Stimulated activated CD8-positive, alpha-beta memory T cell treated with anti-CD3 and anti-CD28 coated beads, Interleukin-4, amount 100 ng/mL, for 24 hours (primary cell): ENCODE data around the gene MARVELD2.
"Not testable (repeated sequence)": the region's sequence is repeated elsewhere in the genome, so short reads cannot be mapped to it uniquely, and the experiment has no call there.

Source experiments
- DNase-seq: peaks from one replicate; pipeline ENCODE4 v3.0.0-alpha.2; 2020; ENCODE audit warnings: low read depth

MARVELD2 gene

DNA sequence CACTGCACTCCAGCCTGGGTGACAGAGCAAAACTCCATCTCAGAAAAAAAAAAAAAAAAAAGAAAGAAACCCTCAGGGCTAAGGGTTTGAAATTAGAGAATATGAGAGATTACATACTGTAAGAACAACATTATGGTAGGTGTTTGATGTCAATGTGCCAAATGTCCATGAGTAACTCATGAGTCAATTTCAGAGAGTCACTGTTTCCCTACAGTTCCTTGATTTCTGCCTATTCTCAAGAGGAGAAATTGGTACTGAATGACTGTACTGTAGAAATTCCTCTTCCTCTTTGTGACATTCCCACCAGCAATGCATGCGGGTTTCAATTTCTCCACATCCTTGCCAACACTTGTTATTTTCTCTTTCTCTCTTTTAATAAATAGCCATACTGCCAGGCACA, 35.2 kb downstream of the MARVELD2 start:
- no peak for DNase-seq

DNA sequence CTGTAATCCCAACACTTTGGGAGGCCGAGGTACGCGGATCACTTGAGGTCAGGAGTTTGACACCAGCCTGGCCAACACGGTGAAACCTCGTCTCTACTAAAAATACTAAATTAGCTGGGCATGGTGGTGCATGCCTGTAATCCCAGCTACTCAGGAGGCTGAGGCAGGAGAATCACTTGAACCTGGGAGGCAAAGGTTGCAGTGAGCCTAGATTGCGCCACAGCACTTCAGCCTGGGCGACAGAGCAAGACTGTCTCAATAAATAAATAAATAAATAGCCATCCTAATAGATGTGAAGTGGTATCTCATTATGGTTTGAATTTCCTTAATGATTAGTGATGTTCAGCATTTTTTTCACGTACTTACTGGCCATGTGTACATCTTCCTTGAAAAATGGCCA, 35.6 kb downstream of the MARVELD2 start:
- not testable (repeated sequence) for DNase-seq

DNA sequence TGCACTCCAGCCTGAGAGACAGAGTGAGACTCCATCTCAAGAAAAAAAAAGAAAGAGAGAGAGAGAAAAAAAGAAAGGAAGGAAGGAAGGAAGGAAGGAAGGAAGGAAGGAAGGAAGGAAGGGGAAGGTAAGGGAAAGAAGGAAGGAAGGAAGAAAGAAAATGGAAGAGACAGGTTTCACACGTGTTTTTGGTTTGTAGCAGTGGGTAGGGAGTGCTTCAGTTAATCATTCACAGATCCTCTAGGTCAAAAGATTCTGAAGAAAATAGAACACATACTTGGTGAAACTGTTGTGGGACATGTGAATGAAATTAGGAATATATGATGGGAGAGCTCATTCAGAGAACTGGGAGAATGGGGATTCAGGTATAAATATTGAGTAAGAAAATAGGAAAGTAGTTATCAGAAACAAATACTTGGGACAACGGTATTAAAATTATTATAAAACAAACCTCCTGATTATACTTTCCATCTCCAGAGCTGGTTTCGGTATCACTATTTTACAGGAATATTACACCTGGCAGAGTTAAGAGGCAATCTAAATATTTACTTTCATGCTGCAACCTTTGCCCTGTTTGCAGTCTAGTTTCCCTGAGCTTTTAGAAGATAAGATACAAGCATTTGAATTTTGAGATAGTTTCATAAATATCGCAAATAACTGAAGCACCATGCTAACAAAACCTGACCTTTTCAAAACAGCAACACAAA, 37.2 kb downstream of the MARVELD2 start:
- DNase-seq = no peak

DNA sequence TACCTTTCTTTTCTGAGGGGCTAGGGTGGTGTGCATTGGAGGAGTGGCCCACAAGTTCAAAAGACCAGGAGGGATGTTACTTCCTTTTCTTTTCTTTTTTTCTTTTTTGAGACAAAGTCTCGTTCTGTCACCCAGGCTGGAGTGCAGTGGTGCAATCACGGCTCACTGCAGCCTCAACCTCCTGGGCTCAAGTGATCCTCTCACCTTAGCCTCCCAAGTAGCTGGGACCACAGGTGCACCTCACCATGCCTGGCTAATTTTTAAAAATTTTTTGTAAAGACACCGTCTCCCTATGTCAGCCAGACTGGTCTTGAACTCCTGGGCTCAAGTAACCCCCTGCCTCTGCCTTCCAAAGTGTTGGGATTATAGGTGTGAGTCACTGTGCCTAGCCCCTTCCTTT, 38.6 kb downstream of the MARVELD2 start:
- not testable (repeated sequence) for DNase-seq

- no peak for DNase-seq
Observed at GRCh38 chr5:69454460-69455249, 39.7 kb downstream of the MARVELD2 start.

DNA sequence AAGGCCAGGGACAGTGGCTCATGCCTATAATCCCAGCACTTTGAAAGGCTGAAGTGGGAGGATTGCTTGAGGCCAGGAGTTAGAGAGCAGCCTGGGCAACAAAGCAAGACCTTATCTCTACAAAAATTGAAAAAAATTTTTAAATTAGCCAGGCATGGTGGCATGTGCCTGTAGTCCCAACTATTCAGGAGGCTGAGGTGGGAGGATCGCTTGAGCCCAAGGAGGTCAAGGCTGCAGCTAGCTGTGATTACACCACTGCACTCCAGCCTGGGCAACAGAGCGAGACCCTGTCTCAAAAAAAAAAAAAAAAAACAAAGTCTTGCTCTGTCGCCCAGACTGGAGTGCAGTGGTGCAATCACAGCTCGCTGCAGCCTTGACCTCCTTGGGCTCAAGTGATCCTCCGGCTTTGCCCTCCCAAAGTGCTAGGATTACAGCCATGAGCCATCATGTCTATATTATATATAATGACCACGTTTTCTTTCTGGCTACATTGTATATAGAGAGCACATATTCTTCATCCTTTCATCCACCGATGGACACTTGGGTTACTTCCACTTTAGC, 40.6 kb downstream of the MARVELD2 start:
- DNase-seq = not testable (repeated sequence)

DNA sequence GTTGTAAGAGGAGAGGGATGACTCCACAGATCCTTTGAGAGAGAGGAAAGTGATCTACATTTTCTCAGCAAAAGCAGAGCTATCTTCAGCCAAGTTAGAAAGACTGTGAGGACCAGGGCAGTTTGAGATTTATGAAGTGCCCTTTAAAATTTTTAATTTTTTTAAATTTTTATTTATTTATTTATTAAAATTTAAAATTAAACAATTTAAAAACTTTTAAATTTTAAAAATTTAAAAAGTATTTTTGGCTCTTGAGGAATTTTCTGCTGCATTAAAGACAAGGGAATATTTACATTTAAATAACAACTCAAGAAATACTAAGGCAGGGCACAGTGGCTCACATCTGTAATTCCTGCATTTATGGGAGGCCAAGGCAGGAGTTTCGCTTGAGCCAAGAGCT, 47.3 kb downstream of the MARVELD2 start:
- DNase-seq = no peak

- not testable (repeated sequence) for DNase-seq
Observed at GRCh38 chr5:69466375-69466774, 51.5 kb downstream of the MARVELD2 start.

DNA sequence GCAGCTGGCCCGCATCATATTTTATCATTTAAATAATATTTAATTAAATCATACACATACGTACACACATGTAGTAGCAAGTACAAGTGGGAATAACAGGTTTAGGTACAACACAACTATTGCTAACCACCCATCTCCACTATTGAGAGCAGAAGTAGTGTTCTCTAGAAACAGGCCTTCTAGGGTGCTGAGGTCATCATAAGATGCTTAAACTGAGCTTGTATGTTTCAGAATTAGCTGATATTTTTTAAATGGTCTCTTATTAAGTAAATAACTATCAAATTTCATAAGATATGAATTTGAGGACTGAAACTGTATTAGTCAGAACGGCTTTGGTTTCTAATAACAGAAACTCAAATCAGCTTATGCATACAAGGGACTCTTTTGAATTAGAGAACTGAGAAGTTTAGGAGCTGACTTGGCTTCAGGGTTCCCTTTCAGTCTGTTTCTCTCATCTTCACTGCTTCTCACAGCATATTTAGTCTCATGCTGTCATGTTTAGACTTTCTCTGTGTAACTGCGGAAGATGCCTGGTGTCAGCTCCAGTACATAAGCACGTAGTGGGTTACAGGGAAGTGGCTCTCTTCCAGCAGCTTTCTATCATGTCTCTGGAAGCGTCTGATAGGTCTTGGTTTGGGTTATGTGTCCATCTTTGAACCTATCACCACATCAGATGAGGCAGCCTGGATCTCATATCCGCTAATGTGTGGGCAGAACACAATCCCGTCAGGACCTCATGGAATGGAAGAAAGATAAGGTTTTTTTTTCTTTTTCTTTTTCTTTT, 52.7 kb downstream of the MARVELD2 start:
- no peak for DNase-seq

DNA sequence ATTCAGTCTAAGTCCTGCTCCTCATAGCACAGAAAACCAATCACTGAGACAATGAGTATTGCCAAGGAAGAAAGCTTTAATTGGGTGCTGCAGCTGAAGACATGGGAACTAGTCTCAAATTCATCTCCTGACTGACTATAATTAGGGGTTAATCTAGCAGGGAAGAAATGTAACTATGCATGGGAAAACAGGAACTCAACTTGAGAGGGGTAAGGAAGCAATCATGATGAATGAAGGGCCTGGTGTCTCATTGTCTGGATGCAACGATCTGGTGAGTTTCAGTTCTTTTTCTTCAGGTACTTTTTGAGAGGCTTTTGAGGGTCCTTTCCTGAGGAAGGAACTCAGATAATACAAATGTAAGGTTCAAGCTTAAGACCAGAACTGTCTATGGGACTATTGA, 53.7 kb downstream of the MARVELD2 start:
- DNase-seq = no peak

DNA sequence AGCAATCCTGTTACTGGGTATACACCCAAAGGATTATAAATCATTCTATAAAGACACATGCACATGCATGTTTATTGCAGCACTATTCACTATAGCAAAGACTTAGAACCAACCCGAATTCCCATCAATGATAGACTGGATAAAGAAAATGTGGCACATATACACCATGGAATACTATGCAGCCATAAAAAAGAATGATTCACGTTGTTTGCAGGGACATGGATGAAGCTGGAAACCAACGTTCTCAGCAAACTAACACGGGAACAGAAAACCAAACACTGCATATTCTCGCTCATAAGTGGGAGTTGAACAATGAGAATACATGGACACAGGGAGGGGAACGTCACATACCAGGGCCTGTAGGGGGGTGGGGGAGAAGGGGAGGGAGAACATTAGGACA, 56.6 kb downstream of the MARVELD2 start:
- DNase-seq = not testable (repeated sequence)

GRCh38 chr5:69472535-69473143, 57.7 kb downstream of the MARVELD2 start:
- not testable (repeated sequence) for DNase-seq

- DNase-seq = no peak
Observed at GRCh38 chr5:69477170-69477569, 62.3 kb downstream of the MARVELD2 start.

DNA sequence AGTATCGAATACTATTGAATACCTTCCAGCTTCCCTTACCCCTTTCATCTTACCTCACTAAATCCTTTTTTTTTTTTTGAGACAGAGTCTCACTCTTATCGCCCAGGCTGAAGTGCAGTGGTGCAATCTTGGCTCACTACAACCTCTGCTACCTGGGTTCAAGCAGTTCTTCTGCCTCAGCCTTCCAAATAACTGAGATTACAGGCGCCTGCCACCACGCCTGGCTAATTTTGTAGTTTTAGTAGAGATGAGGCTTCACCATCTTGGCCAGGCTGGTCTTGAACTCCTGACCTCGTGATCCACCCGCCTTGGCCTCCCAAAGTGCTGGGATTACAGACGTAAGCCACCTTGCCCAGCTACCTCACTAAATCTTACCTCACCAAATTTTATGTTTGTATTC, 63.4 kb downstream of the MARVELD2 start:
- not testable (repeated sequence) for DNase-seq

- DNase-seq = no peak
Observed at GRCh38 chr5:69484891-69485290, 70.0 kb downstream of the MARVELD2 start.

DNA sequence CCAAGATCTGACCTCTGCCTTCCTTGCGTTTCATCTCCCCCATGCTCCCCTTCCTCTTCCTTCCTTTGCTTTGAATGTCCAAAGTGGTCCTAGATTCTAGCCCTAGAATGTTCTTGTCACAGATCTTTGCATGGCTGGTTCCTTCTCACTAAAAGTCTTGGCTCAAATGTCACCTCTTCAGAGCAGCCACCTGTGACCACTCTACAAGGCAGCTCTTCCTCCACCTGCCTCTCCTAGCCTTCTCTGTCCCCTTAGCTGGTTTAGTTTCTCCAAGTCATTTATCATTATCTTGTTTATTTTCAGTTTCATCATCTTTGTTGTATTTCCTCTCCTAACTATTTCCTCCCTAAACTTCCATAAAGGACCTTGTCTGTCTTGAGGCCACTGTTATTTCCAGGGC, 70.6 kb downstream of the MARVELD2 start:
- DNase-seq = no peak

- DNase-seq = no peak
Observed at GRCh38 chr5:69489246-69489645, 74.3 kb downstream of the MARVELD2 start.

DNA sequence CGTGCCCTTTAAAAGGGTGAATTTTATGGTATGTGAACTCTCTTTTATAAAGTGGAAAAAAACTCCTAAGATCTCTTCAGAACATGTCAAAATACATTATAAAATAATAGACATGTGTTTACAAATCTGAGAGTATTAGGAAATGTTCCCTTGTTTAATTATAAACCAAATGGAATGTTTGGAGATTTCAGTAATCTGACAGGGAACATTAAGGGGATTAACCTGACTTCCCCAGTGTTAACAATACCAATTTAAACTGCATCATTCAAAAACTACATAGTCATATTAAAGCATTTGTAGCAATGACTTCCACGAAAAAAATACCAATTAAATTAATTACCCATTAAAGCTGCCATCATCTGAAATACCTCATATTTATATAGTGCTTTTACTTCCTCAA, 76.1 kb downstream of the MARVELD2 start:
- no peak for DNase-seq

- DNase-seq = no peak
Observed at GRCh38 chr5:69491838-69492390, 77.0 kb downstream of the MARVELD2 start.

DNA sequence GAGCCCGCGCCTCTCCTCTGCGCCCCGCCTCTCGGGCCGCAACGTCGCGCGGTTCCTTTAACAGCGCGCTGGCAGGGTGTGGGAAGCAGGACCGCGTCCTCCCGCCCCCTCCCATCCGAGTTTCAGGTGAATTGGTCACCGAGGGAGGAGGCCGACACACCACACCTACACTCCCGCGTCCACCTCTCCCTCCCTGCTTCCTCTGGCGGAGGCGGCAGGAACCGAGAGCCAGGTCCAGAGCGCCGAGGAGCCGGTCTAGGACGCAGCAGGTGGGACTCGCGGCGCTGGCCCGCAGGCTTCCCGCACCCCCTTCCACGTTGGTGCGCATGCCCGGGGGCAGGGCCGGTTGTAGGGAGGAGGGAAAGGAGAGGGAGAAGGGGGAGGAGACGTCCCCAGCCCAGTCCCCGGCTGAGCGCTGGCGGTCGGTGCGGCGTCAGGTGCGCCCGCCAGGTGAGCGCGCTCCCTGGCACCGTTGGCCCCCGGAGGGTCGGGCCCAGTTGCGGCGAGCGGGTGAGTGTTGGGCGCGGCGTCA, 77.5 kb downstream of the MARVELD2 start, which contains the start of gene OCLN:
TSS of gene OCLN (plus strand) at position 400 of the 532 bp plus-strand sequence. CDS start 11,455 bp downstream, outside the sequence.
- peak; percentile 21 for DNase-seq

- DNase-seq = no peak
Observed at GRCh38 chr5:69492923-69493395, 78.0 kb downstream of the MARVELD2 start.
